Measurements from ENCODE around the gene HDDC2.

HDDC2 gene, protein sequence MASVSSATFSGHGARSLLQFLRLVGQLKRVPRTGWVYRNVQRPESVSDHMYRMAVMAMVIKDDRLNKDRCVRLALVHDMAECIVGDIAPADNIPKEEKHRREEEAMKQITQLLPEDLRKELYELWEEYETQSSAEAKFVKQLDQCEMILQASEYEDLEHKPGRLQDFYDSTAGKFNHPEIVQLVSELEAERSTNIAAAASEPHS

GRCh38 chr6:125301435-125302391, at the start of gene HDDC2:
HDDC2 (minus strand) TSS chr6:125301967; CDS start chr6:125301932, 35 bp downstream.
- Histone ChIP-seq H3K9me3 (ENCODE audit: severe bottlenecking) (no peaks in the 10 kb centered on the region), H3K27ac (ENCODE audit: poor library complexity, severe bottlenecking) (peak within 1 kb of the TSS; percentile 47), H3K27me3 (ENCODE audit: insufficient read depth, poor library complexity, severe bottlenecking) (no peaks in the 10 kb centered on the region), H3K4me1 (ENCODE audit: insufficient read depth, poor library complexity, severe bottlenecking) (peaks cover 11% of the 10 kb centered on the region), H3K36me3 (ENCODE audit: low read depth) (peaks cover 40% of the 10 kb centered on the region), H3K4me3 (ENCODE audit: severe bottlenecking) (peak within 1 kb of the TSS; percentile 74)
- ATAC-seq (ENCODE audit: low read depth) (peak; percentile 90), DNase-seq (ENCODE audit: low spot score) (peak; percentile 63)
- no peak for TF ChIP-seq CTCF (IDR thresholded peaks at IDR 0.05; ENCODE audit: poor library complexity, severe bottlenecking)

DNA sequence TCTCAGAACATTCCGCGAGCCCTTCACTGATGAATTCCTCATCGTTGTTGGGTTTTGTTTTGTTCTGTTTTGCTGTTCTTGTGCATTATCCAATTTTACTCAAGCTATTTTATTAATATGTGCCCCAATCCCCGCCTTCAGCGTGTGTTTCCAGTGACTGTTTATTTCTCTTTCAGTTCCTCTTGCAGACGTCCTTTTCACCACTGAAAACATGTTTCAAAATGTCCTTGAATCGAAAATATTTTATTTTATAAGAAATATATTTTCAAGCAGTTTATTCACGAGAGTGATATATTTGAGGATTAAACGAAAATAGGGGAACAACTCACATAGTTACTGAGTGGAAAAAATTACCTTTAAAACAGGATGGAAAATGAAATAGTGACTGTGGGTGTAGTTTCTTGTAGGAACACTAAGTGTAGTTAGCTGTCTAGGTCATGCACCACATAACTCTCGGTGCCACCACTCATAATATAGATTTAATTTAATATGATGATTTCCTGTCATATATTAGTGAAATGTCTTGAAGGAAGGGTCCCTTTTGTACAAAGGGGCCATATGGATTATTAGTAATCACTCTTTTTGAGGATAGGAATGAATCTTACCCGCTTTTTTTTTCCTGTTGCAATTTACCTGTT, 45.3 kb upstream of the HDDC2 start:
- no peak for DNase-seq (ENCODE audit: low spot score)
- no peak for TF ChIP-seq CTCF (IDR thresholded peaks at IDR 0.05; ENCODE audit: poor library complexity, severe bottlenecking)
- no peak for ATAC-seq (ENCODE audit: low read depth)
- no peak overlapping the region for H3K4me3 ChIP-seq (ENCODE audit: severe bottlenecking)
- H3K9me3 ChIP-seq (ENCODE audit: severe bottlenecking), result no peaks in the 10 kb centered on the region
- no peaks in the 10 kb centered on the region for H3K4me1 ChIP-seq (ENCODE audit: insufficient read depth, poor library complexity, severe bottlenecking)
- no peaks in the 10 kb centered on the region for H3K27me3 ChIP-seq (ENCODE audit: insufficient read depth, poor library complexity, severe bottlenecking)
- no peak overlapping the region for H3K27ac ChIP-seq (ENCODE audit: poor library complexity, severe bottlenecking)
- H3K36me3 ChIP-seq (ENCODE audit: low read depth), result no peaks in the 10 kb centered on the region

- H3K36me3 ChIP-seq (ENCODE audit: low read depth), result no peaks in the 10 kb centered on the region
- H3K4me1 ChIP-seq (ENCODE audit: insufficient read depth, poor library complexity, severe bottlenecking), result no peaks in the 10 kb centered on the region
- no peaks in the 10 kb centered on the region for H3K9me3 ChIP-seq (ENCODE audit: severe bottlenecking)
- H3K27me3 ChIP-seq (ENCODE audit: insufficient read depth, poor library complexity, severe bottlenecking), result no peaks in the 10 kb centered on the region
- H3K4me3 ChIP-seq (ENCODE audit: severe bottlenecking), result no peak overlapping the region
- no peak overlapping the region for H3K27ac ChIP-seq (ENCODE audit: poor library complexity, severe bottlenecking)
- no peak for TF ChIP-seq CTCF (IDR thresholded peaks at IDR 0.05; ENCODE audit: poor library complexity, severe bottlenecking)
- DNase-seq (ENCODE audit: low spot score), result no peak
- ATAC-seq (ENCODE audit: low read depth), result no peak
Observed at GRCh38 chr6:125346201-125346925, 44.6 kb upstream of the HDDC2 start.

DNA sequence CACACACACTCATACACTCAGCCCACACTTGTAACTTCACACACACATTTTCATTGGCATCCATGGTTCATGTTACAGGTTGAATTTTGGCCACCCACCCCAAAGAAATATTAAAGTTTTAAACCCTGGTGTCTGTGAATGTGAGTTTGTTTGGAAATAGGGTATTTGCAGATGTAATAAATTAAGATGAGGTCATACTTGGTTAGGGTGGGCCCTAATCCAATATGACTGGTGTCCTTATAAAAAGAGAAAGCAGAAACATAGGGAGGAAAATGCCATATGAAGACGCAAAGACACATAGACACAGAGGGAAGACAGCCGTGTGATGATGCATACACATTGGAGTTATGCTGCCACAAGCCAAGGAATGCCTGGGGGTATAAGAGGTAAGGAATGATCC, 39.7 kb upstream of the HDDC2 start:
- ATAC-seq (ENCODE audit: low read depth) (no peak), DNase-seq (ENCODE audit: low spot score) (no peak)
- TF ChIP-seq CTCF (IDR thresholded peaks at IDR 0.05; ENCODE audit: poor library complexity, severe bottlenecking), result no peak
- Histone ChIP-seq H3K27me3 (ENCODE audit: insufficient read depth, poor library complexity, severe bottlenecking) (no peaks in the 10 kb centered on the region), H3K4me1 (ENCODE audit: insufficient read depth, poor library complexity, severe bottlenecking) (no peaks in the 10 kb centered on the region), H3K9me3 (ENCODE audit: severe bottlenecking) (no peaks in the 10 kb centered on the region), H3K27ac (ENCODE audit: poor library complexity, severe bottlenecking) (no peak overlapping the region), H3K4me3 (ENCODE audit: severe bottlenecking) (no peak overlapping the region), H3K36me3 (ENCODE audit: low read depth) (no peaks in the 10 kb centered on the region)
